Activated T-cell treated with anti-CD3 and anti-CD28 coated beads, Interleukin-2, amount 50 U/mL, for 4 hours (primary cell): ENCODE measurements around the gene NGLY1. TPM values are rescaled to one million over a fixed set of nuclear protein-coding genes. Genes with fewer than 3 reads are reported as not detected.

Experiments
- ATAC-seq, 2 donors: fragments of 200-7000 bp; cut with Tn5 transposase; one replicate each; pipeline ENCODE4 v1.10.0; 2021
- DNase-seq: peaks from one replicate; pipeline ENCODE4 v3.0.0-alpha.2; 2020
- H3K27me3 Mint-ChIP-seq: one replicate; pipeline ENCODE4 v1.8.0; 2021; ENCODE audit warnings: low read depth, mixed read lengths
- H3K36me3 Mint-ChIP-seq: one replicate; pipeline ENCODE4 v1.8.0; 2022; ENCODE audit warnings: mixed read lengths; ENCODE audit not compliant: insufficient read depth
- H3K4me1 Mint-ChIP-seq: one replicate; pipeline ENCODE4 v1.8.0; 2021; ENCODE audit warnings: low read depth, mixed read lengths
- H3K4me3 Mint-ChIP-seq: one replicate; pipeline ENCODE4 v1.8.0; 2021; ENCODE audit warnings: mild to moderate bottlenecking, moderate library complexity, mixed read lengths
- H3K9me3 Mint-ChIP-seq: one replicate; pipeline ENCODE4 v1.8.0; 2021; ENCODE audit warnings: mixed read lengths
- total RNA-seq, 3 donors: library from RNA; stranded (reverse); gene quantifications; one replicate each; pipeline ENCODE4 v1.2.1, GENCODE V29; 2021

Gene NGLY1
- total RNA-seq, 3 donors from 2014 or later, result 43.4 to 48.7 (median 47.7) TPM

DNA sequence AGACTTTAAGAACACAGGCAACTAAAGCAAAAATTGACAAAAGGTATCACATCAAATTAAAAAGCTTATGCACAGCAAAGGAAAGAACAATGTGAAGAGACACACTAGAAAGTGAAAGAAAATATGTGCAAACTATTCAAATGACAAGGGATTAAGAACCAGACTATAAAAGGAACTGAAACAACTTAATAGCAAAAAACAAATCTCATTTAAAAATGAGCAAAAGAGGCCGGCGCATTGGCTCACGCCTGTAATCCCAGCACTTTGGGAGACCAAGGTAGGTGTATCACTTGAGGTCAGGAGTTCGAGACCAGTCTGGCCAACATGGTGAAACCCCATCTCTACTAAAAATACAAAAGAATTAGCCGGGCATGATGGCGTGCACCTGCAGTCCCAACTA lies 14.4 kb downstream of the NGLY1 start:
- Mint-ChIP-seq H3K4me1 (peaks cover 30% of the 10 kb centered on the region), H3K9me3 (peaks cover 4% of the 10 kb centered on the region), H3K4me3 (no peak overlapping the region), H3K27me3 (no peaks in the 10 kb centered on the region), H3K36me3 (peaks cover 26% of the 10 kb centered on the region)
- no peak for DNase-seq
- ATAC-seq, result peak in 1 of 2 donors; percentile 43

DNA sequence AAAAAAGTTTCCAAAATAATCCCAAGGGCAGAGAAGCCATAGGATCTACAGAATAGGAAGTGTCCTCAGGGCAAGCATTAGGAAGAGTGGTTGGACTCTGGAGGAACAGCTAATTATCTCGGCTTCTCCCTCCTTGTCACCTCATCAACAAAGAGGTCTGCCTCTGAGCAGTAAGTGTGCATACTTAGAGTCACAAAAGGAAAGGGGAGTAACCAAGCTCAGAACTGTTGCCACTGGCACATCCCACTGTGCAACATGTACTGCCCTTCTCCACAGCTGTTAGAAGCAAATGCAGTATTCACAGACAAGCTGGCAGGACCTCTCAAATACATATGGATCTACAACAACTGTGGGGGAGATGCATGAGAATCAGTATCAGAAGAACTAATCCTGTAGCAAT lies 31.5 kb downstream of the NGLY1 start:
- H3K4me1 Mint-ChIP-seq, result peaks cover 12% of the 10 kb centered on the region
- peaks cover 64% of the 10 kb centered on the region for H3K36me3 Mint-ChIP-seq
- H3K9me3 Mint-ChIP-seq, result no peaks in the 10 kb centered on the region
- DNase-seq, result no peak
- ATAC-seq, result no peak
- no peaks in the 10 kb centered on the region for H3K27me3 Mint-ChIP-seq
- H3K4me3 Mint-ChIP-seq, result no peak overlapping the region

DNA sequence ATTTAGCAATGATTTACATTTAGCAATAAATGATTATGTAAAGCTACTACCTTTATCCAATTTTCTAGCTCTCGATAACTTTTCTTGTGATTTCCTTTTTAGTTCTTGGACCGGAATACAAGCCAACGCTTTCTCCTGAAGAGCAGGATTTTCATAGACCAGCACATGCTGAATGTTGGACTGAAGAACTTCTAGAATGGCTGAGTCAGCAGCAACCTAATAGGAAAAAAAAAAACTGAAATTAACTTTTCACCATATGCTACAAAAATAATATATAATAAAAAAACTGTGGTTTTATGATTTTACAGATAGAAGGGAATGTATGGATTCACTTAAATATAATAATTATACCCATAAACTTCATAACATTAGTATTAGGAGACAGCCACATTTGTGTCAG lies 32.2 kb downstream of the NGLY1 start:
- H3K9me3 Mint-ChIP-seq, result no peaks in the 10 kb centered on the region
- DNase-seq, result no peak
- no peak for ATAC-seq
- H3K4me3 Mint-ChIP-seq, result no peak overlapping the region
- H3K36me3 Mint-ChIP-seq, result peaks cover 66% of the 10 kb centered on the region
- no peaks in the 10 kb centered on the region for H3K27me3 Mint-ChIP-seq
- peaks cover 12% of the 10 kb centered on the region for H3K4me1 Mint-ChIP-seq

DNA sequence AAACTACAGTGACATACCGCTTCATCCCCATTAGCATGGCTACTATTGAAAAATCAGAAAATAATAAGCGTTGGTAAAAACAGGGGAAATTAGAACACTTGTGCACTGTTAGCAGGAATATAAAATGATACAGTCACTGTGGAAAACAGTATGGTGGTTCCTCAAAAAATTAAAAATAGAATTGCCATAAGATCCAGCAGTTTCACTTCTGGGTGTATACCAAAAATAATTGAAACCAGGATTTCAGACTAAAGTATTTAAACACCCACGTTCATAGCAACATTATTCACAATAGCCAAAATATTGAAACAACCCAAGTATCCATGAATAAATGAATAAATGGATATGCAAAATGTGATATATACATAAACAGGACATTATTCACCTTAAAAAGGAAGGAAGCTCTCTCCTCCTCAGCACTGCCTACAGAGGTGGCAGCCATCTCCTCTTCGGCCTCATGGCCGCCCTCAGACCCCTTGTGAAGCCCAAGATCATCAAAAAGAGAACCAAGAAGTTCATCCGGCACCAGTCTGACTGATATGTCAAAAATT lies 34.1 kb downstream of the NGLY1 start:
- DNase-seq (no peak), ATAC-seq (no peak)
- peaks cover 7% of the 10 kb centered on the region for H3K9me3 Mint-ChIP-seq
- H3K27me3 Mint-ChIP-seq, result no peaks in the 10 kb centered on the region
- H3K4me1 Mint-ChIP-seq, result peaks cover under 1% of the 10 kb centered on the region
- H3K4me3 Mint-ChIP-seq, result no peak overlapping the region
- H3K36me3 Mint-ChIP-seq, result peaks cover 74% of the 10 kb centered on the region

DNA sequence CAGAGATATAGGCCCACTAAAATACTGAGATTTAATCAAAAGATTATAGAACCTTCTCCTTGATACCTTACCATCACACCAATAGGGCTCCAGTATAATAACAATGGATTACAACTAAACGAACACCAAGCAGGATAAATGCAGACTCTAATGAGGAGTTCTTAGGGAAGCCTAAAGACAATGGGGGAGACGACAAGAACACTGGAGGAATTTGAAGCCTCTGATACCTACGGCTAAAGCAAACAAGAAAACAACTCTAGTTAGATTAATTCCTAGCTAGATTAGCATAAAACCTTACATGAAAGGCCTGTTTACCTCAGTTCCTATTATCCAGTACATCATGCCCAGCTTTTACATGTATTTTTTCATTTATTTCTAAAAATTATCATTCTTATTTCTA lies 35.1 kb downstream of the NGLY1 start:
- Mint-ChIP-seq H3K9me3 (peaks cover 7% of the 10 kb centered on the region), H3K36me3 (peaks cover 76% of the 10 kb centered on the region), H3K4me1 (peaks cover 3% of the 10 kb centered on the region), H3K27me3 (no peaks in the 10 kb centered on the region), H3K4me3 (no peak overlapping the region)
- DNase-seq, result no peak
- ATAC-seq, result no peak

DNA sequence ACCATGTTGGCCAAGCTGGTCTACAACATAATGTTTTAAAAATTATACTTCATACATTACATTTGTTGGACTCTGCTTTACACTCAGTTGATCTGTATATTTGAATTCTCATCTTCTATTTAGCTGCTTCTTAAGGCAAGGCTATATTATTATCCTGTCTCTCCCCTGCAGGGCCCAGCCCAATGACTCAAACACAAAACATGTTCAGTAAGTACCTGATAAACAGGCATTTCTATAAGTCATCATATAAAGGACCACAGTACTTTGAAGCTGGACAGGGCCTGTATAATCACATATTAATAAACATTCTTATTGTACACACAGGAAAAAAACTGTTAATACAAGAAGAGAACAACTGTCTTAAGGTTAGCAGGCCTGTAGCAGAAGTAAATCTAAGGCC lies 36.2 kb downstream of the NGLY1 start:
- DNase-seq (no peak), ATAC-seq (no peak)
- Mint-ChIP-seq H3K27me3 (no peaks in the 10 kb centered on the region), H3K4me3 (no peak overlapping the region), H3K9me3 (peaks cover 7% of the 10 kb centered on the region), H3K4me1 (peaks cover 3% of the 10 kb centered on the region), H3K36me3 (peaks cover 76% of the 10 kb centered on the region)

DNA sequence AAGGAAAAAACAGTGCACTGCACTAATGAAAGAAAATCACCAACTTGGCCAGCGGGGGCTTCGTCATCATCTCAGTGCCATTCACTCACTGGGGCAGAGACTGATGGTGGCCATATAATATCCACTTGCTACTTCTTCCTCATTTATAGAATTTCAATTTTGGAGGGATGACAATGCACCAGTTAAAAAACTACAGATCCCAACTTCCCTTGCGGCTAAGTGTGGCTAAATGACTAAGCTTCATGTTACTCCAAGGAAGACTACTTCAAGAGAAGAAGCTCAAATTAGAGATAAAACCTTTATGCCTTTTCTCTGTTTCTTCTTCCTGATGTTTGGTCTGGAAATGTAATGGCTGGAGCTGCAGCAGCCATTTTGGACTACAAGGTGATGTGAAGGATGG lies 38.8 kb downstream of the NGLY1 start:
- Mint-ChIP-seq H3K4me3 (no peak overlapping the region), H3K4me1 (peaks cover 5% of the 10 kb centered on the region), H3K36me3 (peaks cover 66% of the 10 kb centered on the region), H3K9me3 (peaks cover 7% of the 10 kb centered on the region), H3K27me3 (no peaks in the 10 kb centered on the region)
- no peak for ATAC-seq
- no peak for DNase-seq

DNA sequence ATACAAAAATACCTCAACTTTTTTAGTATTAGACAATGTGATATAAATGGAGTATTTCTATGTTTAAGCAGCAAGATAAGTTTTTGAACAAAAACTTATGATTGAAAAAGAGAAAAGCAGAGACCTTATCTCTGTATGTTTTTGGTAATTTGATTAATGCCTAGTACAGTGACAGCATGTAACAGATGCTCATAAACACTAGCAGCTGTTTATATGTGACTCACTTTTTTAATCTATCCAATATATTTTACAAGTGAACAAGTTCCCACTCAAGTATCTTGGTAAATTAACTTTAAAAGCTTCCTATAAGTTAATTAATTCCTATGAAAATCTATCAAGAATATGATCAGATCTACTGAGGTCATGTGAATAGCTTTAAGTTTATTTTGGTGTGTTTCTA lies 55.1 kb downstream of the NGLY1 start:
- no peak overlapping the region for H3K4me3 Mint-ChIP-seq
- H3K9me3 Mint-ChIP-seq, result no peaks in the 10 kb centered on the region
- H3K27me3 Mint-ChIP-seq, result no peaks in the 10 kb centered on the region
- H3K4me1 Mint-ChIP-seq, result no peaks in the 10 kb centered on the region
- DNase-seq (no peak), ATAC-seq (no peak)
- H3K36me3 Mint-ChIP-seq, result peaks cover 33% of the 10 kb centered on the region

DNA sequence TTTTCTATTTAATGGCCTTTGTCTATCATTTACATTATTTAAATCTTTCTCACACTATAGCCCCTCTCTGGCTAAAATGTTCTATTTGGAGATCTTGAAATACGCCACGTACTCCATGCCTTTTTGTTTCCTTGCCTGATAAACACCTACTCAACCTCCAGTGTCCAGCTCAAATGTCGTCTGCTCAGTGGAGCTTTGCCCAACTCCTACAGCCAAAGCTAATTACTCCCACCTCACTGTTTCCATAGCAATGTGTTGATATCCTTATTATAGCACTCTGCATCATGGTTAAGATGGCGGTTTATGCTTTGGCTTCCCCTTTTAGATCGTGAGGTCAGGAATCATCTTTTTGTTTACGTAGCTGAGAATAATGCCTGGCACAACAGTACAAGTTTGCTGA lies 55.9 kb downstream of the NGLY1 start:
- no peak overlapping the region for H3K4me3 Mint-ChIP-seq
- no peak for ATAC-seq
- H3K36me3 Mint-ChIP-seq, result peaks cover 31% of the 10 kb centered on the region
- no peaks in the 10 kb centered on the region for H3K4me1 Mint-ChIP-seq
- H3K9me3 Mint-ChIP-seq, result no peaks in the 10 kb centered on the region
- DNase-seq, result no peak
- H3K27me3 Mint-ChIP-seq, result no peaks in the 10 kb centered on the region

DNA sequence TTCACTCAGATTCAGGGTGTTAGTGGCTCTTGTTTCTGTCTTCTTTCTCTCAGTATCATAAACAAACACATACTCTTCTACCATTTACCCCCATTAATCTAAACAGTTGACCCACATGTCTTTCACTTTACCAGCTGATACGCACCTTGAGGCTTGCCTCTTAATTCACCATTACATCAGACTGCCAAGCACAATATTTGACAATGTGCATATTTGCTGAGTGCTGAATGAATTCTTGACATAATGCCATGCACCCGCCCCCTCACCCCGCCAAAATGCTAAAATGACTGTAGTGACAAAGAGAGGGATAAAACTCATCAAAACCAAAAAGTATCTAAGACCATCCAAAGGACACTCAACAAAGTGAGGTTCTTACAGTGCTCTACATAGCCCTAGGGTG lies 57.4 kb downstream of the NGLY1 start:
- DNase-seq, result no peak
- H3K36me3 Mint-ChIP-seq, result peaks cover 31% of the 10 kb centered on the region
- H3K4me3 Mint-ChIP-seq, result no peak overlapping the region
- no peaks in the 10 kb centered on the region for H3K9me3 Mint-ChIP-seq
- no peaks in the 10 kb centered on the region for H3K4me1 Mint-ChIP-seq
- no peak for ATAC-seq
- no peaks in the 10 kb centered on the region for H3K27me3 Mint-ChIP-seq

DNA sequence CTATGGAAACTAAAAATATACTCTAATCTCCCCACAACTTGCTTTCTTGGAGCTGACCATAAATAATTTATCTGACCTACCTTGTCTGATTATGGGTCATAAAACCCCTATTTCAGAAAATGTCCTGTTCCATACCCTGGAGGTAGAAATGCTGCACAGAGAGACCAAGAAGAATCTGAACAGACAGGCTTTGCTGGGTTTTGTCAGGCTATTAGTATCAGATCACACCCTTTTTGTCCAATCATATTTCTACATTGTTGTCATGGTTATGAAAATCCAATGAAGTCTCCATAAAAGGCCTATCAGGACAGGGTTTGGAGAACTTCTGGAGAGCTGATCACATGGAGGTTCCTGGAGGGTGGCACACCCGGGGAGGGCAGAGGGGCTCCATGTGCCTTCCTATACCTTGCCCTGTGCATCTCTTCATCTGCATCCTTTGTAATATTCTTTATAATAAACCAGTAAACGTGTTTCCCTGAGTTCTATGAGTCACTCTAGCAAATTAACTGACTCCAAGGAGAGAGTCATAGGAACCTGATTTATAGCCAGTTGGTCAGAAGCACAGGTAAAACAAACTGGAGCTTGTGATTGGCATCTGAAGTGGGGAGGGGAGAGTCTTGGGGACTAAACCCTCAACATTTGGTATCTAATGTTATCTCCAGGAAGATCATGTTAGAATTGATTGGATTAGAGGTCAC lies 58.1 kb downstream of the NGLY1 start:
- Mint-ChIP-seq H3K4me1 (no peaks in the 10 kb centered on the region), H3K36me3 (peaks cover 29% of the 10 kb centered on the region), H3K4me3 (no peak overlapping the region), H3K27me3 (no peaks in the 10 kb centered on the region), H3K9me3 (no peaks in the 10 kb centered on the region)
- no peak for ATAC-seq
- DNase-seq, result no peak

DNA sequence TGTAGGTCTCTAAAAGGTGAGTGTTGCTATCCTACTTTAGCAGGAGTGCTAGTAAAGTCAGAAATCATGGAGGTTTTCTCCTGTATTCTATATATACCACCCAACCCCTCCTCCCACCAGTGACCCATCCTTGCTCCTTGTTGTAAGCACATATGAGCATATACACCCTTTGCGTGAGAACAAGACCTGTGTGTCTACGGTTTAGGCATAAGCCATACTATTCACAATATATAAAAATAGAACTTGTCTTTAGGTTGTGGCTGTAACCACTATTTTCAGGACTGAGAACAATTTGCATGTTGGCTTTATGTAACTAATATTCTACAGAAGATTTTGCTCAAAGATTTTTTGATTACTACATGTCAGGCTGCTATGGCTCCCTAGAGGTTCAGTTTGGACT lies 59.4 kb downstream of the NGLY1 start:
- Mint-ChIP-seq H3K27me3 (no peaks in the 10 kb centered on the region), H3K9me3 (no peaks in the 10 kb centered on the region), H3K36me3 (peaks cover 21% of the 10 kb centered on the region), H3K4me3 (no peak overlapping the region), H3K4me1 (no peaks in the 10 kb centered on the region)
- ATAC-seq (no peak), DNase-seq (no peak)

DNA sequence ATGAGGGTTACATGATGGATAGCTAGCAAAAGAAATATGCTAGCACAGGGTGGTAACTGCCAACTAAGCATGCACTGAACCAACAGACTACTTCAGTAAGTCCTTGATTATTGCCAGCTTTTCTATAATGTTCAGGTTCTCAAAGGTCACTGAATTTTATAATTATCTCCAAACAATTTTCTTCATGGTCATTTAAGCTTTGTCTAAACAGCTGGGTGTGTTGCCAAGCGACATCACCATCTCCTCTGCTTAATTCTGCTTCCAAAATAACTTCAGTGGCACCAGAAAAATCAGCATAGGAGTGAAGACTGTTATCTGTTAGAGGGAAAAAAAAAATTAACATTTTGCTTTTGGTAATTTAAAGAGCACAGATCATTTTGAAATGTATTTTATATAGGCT lies 63.9 kb downstream of the NGLY1 start:
- H3K9me3 Mint-ChIP-seq, result no peaks in the 10 kb centered on the region
- no peaks in the 10 kb centered on the region for H3K27me3 Mint-ChIP-seq
- no peak overlapping the region for H3K4me3 Mint-ChIP-seq
- ATAC-seq (no peak), DNase-seq (no peak)
- H3K4me1 Mint-ChIP-seq, result no peaks in the 10 kb centered on the region
- peaks cover 13% of the 10 kb centered on the region for H3K36me3 Mint-ChIP-seq

DNA sequence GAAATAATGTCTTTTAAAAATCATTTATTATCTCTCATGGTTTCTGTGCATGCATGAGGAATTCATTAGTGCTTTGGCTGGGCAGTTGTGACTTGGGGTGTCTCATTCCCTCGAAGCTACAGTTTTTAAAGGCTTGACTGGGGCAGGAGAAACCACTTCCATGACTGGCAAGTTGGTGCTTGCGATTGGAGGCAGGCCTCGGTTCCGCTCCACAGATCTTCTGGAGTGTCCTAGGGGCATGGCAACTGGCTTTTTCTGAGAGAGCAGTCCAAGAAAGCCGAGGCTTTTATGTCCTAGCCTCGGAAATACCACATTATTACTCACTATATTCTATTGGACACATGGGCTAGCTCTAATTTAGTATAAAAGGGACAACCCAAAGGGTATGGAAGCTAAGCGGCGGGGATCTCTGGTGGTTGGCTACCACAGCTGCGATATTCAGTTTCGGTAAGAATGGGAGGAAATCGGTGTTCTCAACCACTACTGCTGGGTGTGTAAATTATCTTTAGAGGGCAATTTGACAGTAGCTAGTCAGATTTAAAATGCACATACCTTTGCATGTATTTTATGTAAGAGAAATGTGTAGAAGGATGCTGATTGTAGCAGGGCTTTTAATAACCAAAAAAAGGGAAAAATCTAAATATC lies 69.8 kb downstream of the NGLY1 start:
- H3K9me3 Mint-ChIP-seq, result no peaks in the 10 kb centered on the region
- H3K4me1 Mint-ChIP-seq, result no peaks in the 10 kb centered on the region
- peaks cover 10% of the 10 kb centered on the region for H3K36me3 Mint-ChIP-seq
- no peak overlapping the region for H3K4me3 Mint-ChIP-seq
- DNase-seq (no peak), ATAC-seq (no peak)
- peaks cover 2% of the 10 kb centered on the region for H3K27me3 Mint-ChIP-seq

DNA sequence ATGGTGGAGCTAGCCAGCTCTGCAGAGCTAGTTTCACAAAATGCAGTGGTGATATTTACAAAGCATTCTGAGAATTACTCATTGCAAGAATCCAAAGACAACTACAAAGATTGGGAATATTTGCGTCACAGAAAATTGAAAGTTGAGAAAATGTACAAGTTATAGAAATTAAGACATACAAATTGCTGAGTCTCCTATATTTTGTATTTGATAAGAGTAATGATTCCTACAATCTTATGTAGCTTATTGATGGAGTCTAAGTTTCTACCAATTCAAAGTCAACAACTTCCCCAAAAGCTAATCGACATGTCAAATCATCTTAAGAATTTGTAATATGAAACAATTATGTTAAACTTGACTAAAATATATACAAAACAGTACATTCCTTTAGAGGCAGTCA lies 72.2 kb downstream of the NGLY1 start:
- Mint-ChIP-seq H3K27me3 (peaks cover 9% of the 10 kb centered on the region), H3K36me3 (no peaks in the 10 kb centered on the region), H3K9me3 (no peaks in the 10 kb centered on the region), H3K4me3 (no peak overlapping the region), H3K4me1 (no peaks in the 10 kb centered on the region)
- ATAC-seq, result no peak
- no peak for DNase-seq
